MM.1S (cell line): ENCODE results near the gene ADARB1.
"Not testable (repeated sequence)": the region's sequence is repeated elsewhere in the genome, so short reads cannot be mapped to it uniquely, and the experiment has no call there.

Source experiments
- DNase-seq: peaks from one replicate; pipeline ENCODE4 v3.0.0-alpha.2; 2015
- H2AFZ ChIP-seq: fragments of 300-600 bp; sonication (generic); 2 replicates; pipeline ENCODE4 v1.6.0; 2016; ENCODE audit warnings: antibody characterized with exemption, low read length
- H3F3A ChIP-seq: fragments of 300-600 bp; sonication (generic); 2 replicates; pipeline ENCODE4 v1.6.1; 2016; ENCODE audit warnings: mild to moderate bottlenecking, antibody characterized with exemption, low read length, moderate library complexity, mixed read lengths; ENCODE audit not compliant: insufficient read depth
- H3K27ac ChIP-seq: fragments of 300-600 bp; sonication (generic); 2 replicates; pipeline ENCODE4 v1.5.1; 2016; ENCODE audit warnings: mild to moderate bottlenecking, low read length
- H3K27me3 ChIP-seq: fragments of 300-600 bp; sonication (generic); replicated peaks from 2 replicates; pipeline ENCODE4 v1.6.0; 2016; ENCODE audit warnings: low read length; ENCODE audit not compliant: insufficient read depth
- H3K36me3 ChIP-seq: fragments of 300-600 bp; sonication (generic); replicated peaks from 2 replicates; pipeline ENCODE4 v1.6.1; 2016; ENCODE audit warnings: mild to moderate bottlenecking, low read length, mixed read lengths; ENCODE audit not compliant: insufficient read depth
- H3K4me1 ChIP-seq: fragments of 300-600 bp; sonication (generic); 2 replicates; pipeline ENCODE4 v1.6.1; 2016; ENCODE audit warnings: low read length, mixed read lengths
- H3K4me2 ChIP-seq: fragments of 300-600 bp; sonication (generic); 2 replicates; pipeline ENCODE4 v1.6.0; 2016; ENCODE audit warnings: low read depth, low read length
- H3K4me3 ChIP-seq: fragments of 300-600 bp; sonication (generic); 2 replicates; pipeline ENCODE4 v1.5.1; 2016; ENCODE audit warnings: low read length, mixed read lengths
- H3K79me2 ChIP-seq: fragments of 300-600 bp; sonication (generic); 2 replicates; pipeline ENCODE4 v1.6.1; 2016; ENCODE audit warnings: mixed run types, low read length, mixed read lengths
- H3K9ac ChIP-seq: fragments of 300-600 bp; sonication (generic); 2 replicates; pipeline ENCODE4 v1.6.1; 2016; ENCODE audit warnings: low read length, mixed read lengths
- H3K9me2 ChIP-seq: fragments of 300-600 bp; sonication (generic); replicated peaks from 2 replicates; pipeline ENCODE4 v1.6.1; 2016; ENCODE audit warnings: mild to moderate bottlenecking, low read length, mixed read lengths; ENCODE audit not compliant: insufficient read depth
- H3K9me3 ChIP-seq: fragments of 300-600 bp; sonication (generic); replicated peaks from 2 replicates; pipeline ENCODE4 v1.6.1; 2016; ENCODE audit warnings: mild to moderate bottlenecking, low read length, mixed read lengths; ENCODE audit not compliant: insufficient read depth
- H4K20me1 ChIP-seq: fragments of 300-600 bp; sonication (generic); 2 replicates; pipeline ENCODE4 v1.6.1; 2016; ENCODE audit warnings: mild to moderate bottlenecking, low read length, moderate library complexity, mixed read lengths; ENCODE audit not compliant: insufficient read depth
- EZH2 ChIP-seq: fragments of 300-600 bp; sonication (generic); optimal IDR thresholded peaks from 2 replicates; pipeline ENCODE3; 2017; ENCODE audit warnings: low read depth, mild to moderate bottlenecking, antibody characterized with exemption, low read length, mixed read lengths
- EZH2phosphoT487 ChIP-seq: fragments of 300-600 bp; sonication (generic); IDR thresholded peaks from 2 replicates; pipeline ENCODE4 v1.6.1; 2018; ENCODE audit warnings: antibody characterized with exemption, low read length
- TF ChIP-seq, protein P1 (sequence below): fragments of 300-600 bp; sonication (generic); IDR thresholded peaks from 2 replicates; pipeline ENCODE4 v1.5.1; 2016; ENCODE audit warnings: antibody characterized with exemption, low read length, mixed read lengths

The ADARB1 gene

DNA sequence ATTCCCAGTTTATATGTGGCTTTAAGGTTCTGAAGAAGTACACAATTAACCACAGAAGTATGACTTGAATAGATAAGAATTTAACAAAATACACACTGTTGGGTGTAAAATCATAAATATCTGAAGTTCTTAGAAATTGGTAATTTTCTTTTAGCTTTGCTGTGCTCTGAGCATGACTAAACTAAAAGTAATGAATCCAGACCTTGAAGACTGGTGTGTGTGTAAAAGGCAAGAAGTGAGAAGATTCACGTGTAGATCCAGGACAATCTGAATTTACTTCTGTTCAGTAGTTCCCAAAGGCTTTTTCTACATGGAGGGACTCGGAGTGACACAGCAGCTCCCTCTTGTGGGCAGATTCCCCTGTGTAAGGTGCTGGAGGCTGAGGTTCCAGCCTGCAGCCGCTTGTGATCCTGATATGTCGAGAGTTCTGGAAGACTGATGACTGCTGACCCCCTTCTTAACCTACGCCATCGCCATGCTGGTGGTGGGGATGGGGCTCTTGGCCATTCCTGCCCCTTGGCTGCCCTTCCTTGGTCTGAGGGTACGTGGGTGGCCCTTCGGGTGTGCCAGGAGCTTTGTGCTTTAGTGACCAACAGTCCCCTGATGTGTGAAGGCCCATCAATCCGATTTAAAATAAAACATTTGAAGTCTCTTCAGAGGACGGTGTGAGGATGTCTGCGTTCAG lies 62.7 kb downstream of the ADARB1 start:
- Histone ChIP-seq H3K9ac (no peak overlapping the region), H3K4me1 (no peaks in the 10 kb centered on the region), H3K27me3 (peaks cover 69% of the 10 kb centered on the region), H3K4me2 (no peak overlapping the region), H3K27ac (no peak overlapping the region), H3K9me2 (no peaks in the 10 kb centered on the region), H2AFZ (no peak overlapping the region), H3K9me3 (no peaks in the 10 kb centered on the region), H3F3A (no peaks in the 10 kb centered on the region), H3K79me2 (no peaks in the 10 kb centered on the region), H3K36me3 (no peaks in the 10 kb centered on the region), H4K20me1 (no peaks in the 10 kb centered on the region), H3K4me3 (no peak overlapping the region)
- TF ChIP-seq, protein P1, sequence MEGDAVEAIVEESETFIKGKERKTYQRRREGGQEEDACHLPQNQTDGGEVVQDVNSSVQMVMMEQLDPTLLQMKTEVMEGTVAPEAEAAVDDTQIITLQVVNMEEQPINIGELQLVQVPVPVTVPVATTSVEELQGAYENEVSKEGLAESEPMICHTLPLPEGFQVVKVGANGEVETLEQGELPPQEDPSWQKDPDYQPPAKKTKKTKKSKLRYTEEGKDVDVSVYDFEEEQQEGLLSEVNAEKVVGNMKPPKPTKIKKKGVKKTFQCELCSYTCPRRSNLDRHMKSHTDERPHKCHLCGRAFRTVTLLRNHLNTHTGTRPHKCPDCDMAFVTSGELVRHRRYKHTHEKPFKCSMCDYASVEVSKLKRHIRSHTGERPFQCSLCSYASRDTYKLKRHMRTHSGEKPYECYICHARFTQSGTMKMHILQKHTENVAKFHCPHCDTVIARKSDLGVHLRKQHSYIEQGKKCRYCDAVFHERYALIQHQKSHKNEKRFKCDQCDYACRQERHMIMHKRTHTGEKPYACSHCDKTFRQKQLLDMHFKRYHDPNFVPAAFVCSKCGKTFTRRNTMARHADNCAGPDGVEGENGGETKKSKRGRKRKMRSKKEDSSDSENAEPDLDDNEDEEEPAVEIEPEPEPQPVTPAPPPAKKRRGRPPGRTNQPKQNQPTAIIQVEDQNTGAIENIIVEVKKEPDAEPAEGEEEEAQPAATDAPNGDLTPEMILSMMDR = peak; percentile 96
- TF ChIP-seq EZH2phosphoT487 = no peak
- DNase-seq = peak; percentile 83

DNA sequence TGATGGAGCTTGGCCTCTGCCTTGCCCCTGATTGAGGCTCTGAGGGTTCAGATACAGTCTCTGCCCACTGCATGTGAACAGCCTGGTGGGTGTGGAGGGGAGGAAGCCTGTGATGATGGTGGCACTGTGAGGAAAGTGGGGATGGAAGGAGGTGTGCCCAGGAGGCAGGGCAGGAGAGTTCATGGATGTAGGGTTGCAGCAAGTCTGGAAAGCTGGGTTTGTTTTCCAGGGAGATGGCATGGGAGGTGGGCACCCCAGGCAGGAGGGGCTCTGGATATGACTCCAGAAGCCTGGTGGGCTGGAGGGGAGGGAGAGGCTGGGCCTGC lies 63.2 kb downstream of the ADARB1 start:
- H3K4me3 ChIP-seq = no peak overlapping the region
- H3K9ac ChIP-seq = no peak overlapping the region

DNA sequence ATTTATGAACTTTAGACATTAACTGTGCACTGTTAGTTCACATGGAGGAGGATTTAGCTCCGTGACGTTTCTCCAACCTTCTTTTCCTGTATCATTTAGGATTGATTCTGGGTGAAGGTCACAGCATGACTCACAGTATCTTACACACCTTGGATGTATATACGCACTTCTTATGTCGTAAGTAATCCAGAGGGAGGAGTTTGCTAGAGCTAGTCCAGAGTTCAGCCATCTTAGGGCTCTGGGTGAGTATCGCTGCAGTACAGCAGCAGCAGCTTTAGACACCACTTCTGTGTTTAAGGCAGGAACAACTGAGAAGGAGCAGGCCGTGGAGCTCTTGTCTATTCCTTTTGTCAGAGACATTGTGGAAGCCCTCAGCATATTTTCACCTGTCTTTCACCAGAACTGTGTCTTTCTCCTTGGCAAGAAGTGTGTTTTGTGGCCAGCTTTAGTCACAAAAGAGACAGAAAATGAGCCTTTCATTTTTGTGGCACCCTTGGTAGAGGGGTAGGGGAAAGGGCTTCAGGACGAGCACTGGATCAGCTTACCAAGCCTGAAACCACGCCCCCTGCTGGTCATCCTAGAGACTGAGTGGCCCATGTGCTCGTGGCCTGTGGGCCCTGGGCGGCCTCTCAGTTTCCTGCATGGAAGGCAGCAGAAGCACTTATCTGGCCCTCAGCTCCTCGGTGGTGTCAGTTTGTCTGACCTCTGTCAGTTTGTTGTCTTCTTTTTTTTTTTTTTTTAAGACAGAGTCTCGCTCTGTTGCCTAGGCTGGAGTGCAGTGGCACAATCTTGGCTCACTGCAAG lies 64.0 kb downstream of the ADARB1 start:
- no peaks in the 10 kb centered on the region for H3K36me3 ChIP-seq
- H3K4me1 ChIP-seq = no peaks in the 10 kb centered on the region
- no peaks in the 10 kb centered on the region for H3K79me2 ChIP-seq
- H3K4me2 ChIP-seq = no peak overlapping the region
- no peak overlapping the region for H3K9ac ChIP-seq
- no peaks in the 10 kb centered on the region for H3F3A ChIP-seq
- H3K27me3 ChIP-seq = peaks cover 69% of the 10 kb centered on the region
- no peak overlapping the region for H3K27ac ChIP-seq
- H2AFZ ChIP-seq = no peak overlapping the region
- peak; percentile 73 for DNase-seq
- H3K9me3 ChIP-seq = no peaks in the 10 kb centered on the region
- H4K20me1 ChIP-seq = no peaks in the 10 kb centered on the region
- H3K4me3 ChIP-seq = no peak overlapping the region
- H3K9me2 ChIP-seq = no peaks in the 10 kb centered on the region
- TF ChIP-seq, protein P1 = peak; percentile 85
- TF ChIP-seq EZH2phosphoT487 = no peak

More for the DNA sequence above, 63.2 kb downstream of the ADARB1 start:
- H3K9me3 ChIP-seq = no peaks in the 10 kb centered on the region
- H3K36me3 ChIP-seq = no peaks in the 10 kb centered on the region
- H4K20me1 ChIP-seq = no peaks in the 10 kb centered on the region
- DNase-seq = no peak
- no peaks in the 10 kb centered on the region for H3K9me2 ChIP-seq
- H2AFZ ChIP-seq = no peak overlapping the region
- H3K4me2 ChIP-seq = no peak overlapping the region
- peaks cover 69% of the 10 kb centered on the region for H3K27me3 ChIP-seq
- no peaks in the 10 kb centered on the region for H3K4me1 ChIP-seq
- no peak for TF ChIP-seq EZH2phosphoT487
- TF ChIP-seq EZH2 = no peak
- TF ChIP-seq, protein P1 = no peak
- no peaks in the 10 kb centered on the region for H3K79me2 ChIP-seq
- H3F3A ChIP-seq = no peaks in the 10 kb centered on the region
- H3K27ac ChIP-seq = no peak overlapping the region

DNA sequence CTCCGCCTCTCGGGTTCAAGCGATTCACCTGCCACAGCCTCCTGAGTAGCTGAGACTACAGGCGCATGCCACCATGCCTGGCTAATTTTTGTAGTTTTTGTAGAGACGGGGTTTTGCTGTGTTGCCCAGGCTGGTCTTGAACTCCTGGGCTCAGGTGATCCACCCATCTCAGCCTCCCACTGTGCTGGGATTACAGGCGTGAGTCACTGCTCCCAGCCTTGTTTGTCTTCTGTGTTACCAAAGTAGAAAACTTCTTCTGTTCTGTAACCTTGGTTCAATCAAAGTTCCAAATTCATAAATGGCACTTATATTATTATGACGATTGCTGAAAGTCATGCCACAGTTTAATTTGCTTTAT lies 64.6 kb downstream of the ADARB1 start:
- DNase-seq, H3K4me3 ChIP-seq, H3K4me1 ChIP-seq, H3K9me3 ChIP-seq, H3K9ac ChIP-seq, H3K9me2 ChIP-seq, H3K4me2 ChIP-seq, H4K20me1 ChIP-seq, H3F3A ChIP-seq, H3K79me2 ChIP-seq, H3K36me3 ChIP-seq, H3K27ac ChIP-seq, H2AFZ ChIP-seq: not testable (repeated sequence)
- H3K27me3 ChIP-seq = peaks cover 74% of the 10 kb centered on the region
